ENCODE results near the gene PIGK.

PIGK gene

DNA sequence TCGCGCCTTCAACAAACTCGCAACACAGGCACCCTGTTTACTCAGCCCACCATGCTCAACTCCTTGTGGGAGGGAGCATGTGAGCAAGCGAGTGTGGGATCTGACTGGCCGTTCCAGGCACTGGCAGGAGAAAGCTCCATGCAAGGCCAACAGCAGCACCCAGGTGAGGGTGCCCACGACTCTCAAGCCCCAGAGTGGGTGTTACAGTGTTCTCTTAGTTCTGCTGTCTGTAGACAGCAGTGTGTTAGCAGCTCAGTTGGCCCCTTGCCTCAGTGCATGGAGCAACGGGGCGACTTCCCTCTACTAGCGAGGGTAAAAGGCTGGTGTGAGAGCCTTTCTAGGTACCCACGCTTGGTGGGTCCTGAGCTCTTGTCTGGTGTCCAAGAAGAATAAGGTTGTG is 114.6 kb downstream of the PIGK start (continued):
- no peak for TF ChIP-seq ZNF639 (tag by site-specific recombination; IDR thresholded peaks at IDR 0.05)

GRCh38 chr1:77103486-77103885 is 115.7 kb downstream of the PIGK start:
- Histone ChIP-seq H3K36me3 (ENCODE audit: control insufficient read depth in 2 of 2, insufficient read depth in 1 of 2, low read length in 2 of 2) (no peaks in the 10 kb centered on the region), H3K4me3 (ENCODE audit: low read depth, low read length) (no peak overlapping the region), H3K27ac (ENCODE audit: extremely low read depth, low read depth, low read length) (no peak overlapping the region), H3K9me3 (ENCODE audit: control insufficient read depth, insufficient read depth, low read depth, low read length) (no peaks in the 10 kb centered on the region), H3K4me1 (ENCODE audit: control insufficient read depth, insufficient read depth, low read length) (no peaks in the 10 kb centered on the region)
- ChIA-PET CTCF (interaction anchor here (0.7 kb wide), 1 partner anchor 39 kb away, joined by 3 read pairs; no protein-coding TSS in a partner anchor), POLR2A (interaction anchor here (0.6 kb wide), 1 partner anchor 127 kb away, joined by 4 read pairs; no protein-coding TSS in a partner anchor)
- no peak for TF ChIP-seq ZNF658 (tag by site-specific recombination; IDR thresholded peaks at IDR 0.05)
- TF ChIP-seq ZNF664 (tag by site-specific recombination; IDR thresholded peaks at IDR 0.05), result no peak
- TF ChIP-seq, protein P1, sequence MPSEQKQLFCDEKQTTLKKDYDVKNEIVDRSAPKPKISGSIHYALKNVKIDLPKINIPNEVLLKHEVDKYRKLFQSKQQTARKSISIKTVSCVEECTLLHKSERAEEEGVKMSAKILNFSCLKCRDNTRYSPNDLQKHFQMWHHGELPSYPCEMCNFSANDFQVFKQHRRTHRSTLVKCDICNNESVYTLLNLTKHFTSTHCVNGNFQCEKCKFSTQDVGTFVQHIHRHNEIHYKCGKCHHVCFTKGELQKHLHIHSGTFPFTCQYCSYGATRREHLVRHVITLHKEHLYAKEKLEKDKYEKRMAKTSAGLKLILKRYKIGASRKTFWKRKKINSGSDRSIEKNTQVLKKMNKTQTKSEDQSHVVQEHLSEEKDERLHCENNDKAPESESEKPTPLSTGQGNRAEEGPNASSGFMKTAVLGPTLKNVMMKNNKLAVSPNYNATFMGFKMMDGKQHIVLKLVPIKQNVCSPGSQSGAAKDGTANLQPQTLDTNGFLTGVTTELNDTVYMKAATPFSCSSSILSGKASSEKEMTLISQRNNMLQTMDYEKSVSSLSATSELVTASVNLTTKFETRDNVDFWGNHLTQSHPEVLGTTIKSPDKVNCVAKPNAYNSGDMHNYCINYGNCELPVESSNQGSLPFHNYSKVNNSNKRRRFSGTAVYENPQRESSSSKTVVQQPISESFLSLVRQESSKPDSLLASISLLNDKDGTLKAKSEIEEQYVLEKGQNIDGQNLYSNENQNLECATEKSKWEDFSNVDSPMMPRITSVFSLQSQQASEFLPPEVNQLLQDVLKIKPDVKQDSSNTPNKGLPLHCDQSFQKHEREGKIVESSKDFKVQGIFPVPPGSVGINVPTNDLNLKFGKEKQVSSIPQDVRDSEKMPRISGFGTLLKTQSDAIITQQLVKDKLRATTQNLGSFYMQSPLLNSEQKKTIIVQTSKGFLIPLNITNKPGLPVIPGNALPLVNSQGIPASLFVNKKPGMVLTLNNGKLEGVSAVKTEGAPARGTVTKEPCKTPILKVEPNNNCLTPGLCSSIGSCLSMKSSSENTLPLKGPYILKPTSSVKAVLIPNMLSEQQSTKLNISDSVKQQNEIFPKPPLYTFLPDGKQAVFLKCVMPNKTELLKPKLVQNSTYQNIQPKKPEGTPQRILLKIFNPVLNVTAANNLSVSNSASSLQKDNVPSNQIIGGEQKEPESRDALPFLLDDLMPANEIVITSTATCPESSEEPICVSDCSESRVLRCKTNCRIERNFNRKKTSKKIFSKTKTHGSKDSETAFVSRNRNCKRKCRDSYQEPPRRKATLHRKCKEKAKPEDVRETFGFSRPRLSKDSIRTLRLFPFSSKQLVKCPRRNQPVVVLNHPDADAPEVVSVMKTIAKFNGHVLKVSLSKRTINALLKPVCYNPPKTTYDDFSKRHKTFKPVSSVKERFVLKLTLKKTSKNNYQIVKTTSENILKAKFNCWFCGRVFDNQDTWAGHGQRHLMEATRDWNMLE (tag by site-specific recombination; conservative IDR thresholded peaks at IDR 0.05; ENCODE audit: low read depth), result no peak
- TF ChIP-seq ZNF776 (tag by site-specific recombination; IDR thresholded peaks at IDR 0.05; ENCODE audit: borderline replicate concordance), result no peak
- no peak for TF ChIP-seq ZNF623 (tag by site-specific recombination; IDR thresholded peaks at IDR 0.05)

GRCh38 chr1:77100875-77101274 is 118.4 kb downstream of the PIGK start:
- ChIA-PET POLR2A (no interaction called here), CTCF (interaction anchor here (0.6 kb wide), 1 partner anchor 338 kb away, joined by 4 read pairs; no protein-coding TSS in a partner anchor)
- Histone ChIP-seq H3K4me1 (ENCODE audit: control insufficient read depth, insufficient read depth, low read length) (no peaks in the 10 kb centered on the region), H3K4me3 (ENCODE audit: low read depth, low read length) (no peak overlapping the region), H3K36me3 (ENCODE audit: control insufficient read depth in 2 of 2, insufficient read depth in 1 of 2, low read length in 2 of 2) (no peaks in the 10 kb centered on the region), H3K9me3 (ENCODE audit: control insufficient read depth, insufficient read depth, low read depth, low read length) (no peaks in the 10 kb centered on the region), H3K27ac (ENCODE audit: extremely low read depth, low read depth, low read length) (no peak overlapping the region)
- no peak for TF ChIP-seq EGR2 (tag by site-specific recombination; IDR thresholded peaks at IDR 0.05; ENCODE audit: low read depth)
- TF ChIP-seq REPIN1 (tag by site-specific recombination; IDR thresholded peaks at IDR 0.05; ENCODE audit: low read depth), result no peak
- TF ChIP-seq ZNF121 (tag by site-specific recombination; IDR thresholded peaks at IDR 0.05), result no peak
- TF ChIP-seq SCRT1 (tag by site-specific recombination; IDR thresholded peaks at IDR 0.05; ENCODE audit: borderline replicate concordance), result no peak
- TF ChIP-seq ZNF704 (tag by site-specific recombination; IDR thresholded peaks at IDR 0.05), result no peak
- TF ChIP-seq ZNF660 (tag by site-specific recombination; IDR thresholded peaks at IDR 0.05), result no peak
- no peak for TF ChIP-seq ZNF596 (tag by site-specific recombination; IDR thresholded peaks at IDR 0.05)
- TF ChIP-seq ZNF521 (tag by site-specific recombination; IDR thresholded peaks at IDR 0.05), result no peak
- no peak for TF ChIP-seq ZNF394 (tag by site-specific recombination; IDR thresholded peaks at IDR 0.05; ENCODE audit: borderline replicate concordance)
- no peak for TF ChIP-seq ZNF624 (tag by site-specific recombination; IDR thresholded peaks at IDR 0.05)
- TF ChIP-seq ZSCAN5A (tag by site-specific recombination; IDR thresholded peaks at IDR 0.05), result no peak
- TF ChIP-seq KLF10 (tag by site-specific recombination; IDR thresholded peaks at IDR 0.05), result no peak
- no peak for TF ChIP-seq OVOL3 (tag by site-specific recombination; IDR thresholded peaks at IDR 0.05)
- TF ChIP-seq, protein P2, sequence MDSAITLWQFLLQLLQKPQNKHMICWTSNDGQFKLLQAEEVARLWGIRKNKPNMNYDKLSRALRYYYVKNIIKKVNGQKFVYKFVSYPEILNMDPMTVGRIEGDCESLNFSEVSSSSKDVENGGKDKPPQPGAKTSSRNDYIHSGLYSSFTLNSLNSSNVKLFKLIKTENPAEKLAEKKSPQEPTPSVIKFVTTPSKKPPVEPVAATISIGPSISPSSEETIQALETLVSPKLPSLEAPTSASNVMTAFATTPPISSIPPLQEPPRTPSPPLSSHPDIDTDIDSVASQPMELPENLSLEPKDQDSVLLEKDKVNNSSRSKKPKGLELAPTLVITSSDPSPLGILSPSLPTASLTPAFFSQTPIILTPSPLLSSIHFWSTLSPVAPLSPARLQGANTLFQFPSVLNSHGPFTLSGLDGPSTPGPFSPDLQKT (IDR thresholded peaks at IDR 0.05; ENCODE audit: borderline replicate concordance, low read depth, low read length), result no peak
- no peak for TF ChIP-seq ZNF292 (tag by site-specific recombination; IDR thresholded peaks at IDR 0.05; ENCODE audit: borderline replicate concordance, low read depth)
- TF ChIP-seq ZNF37A (tag by site-specific recombination; IDR thresholded peaks at IDR 0.05), result no peak
- TF ChIP-seq ZNF514 (tag by site-specific recombination; IDR thresholded peaks at IDR 0.05), result no peak
- no peak for TF ChIP-seq ZNF132 (tag by site-specific recombination; IDR thresholded peaks at IDR 0.05; ENCODE audit: borderline replicate concordance)
- TF ChIP-seq ZNF558 (tag by site-specific recombination; IDR thresholded peaks at IDR 0.05), result no peak
